OCI-LY7 (cell line): ENCODE measurements around the gene HIVEP2. TPM values are rescaled to one million over a fixed set of nuclear protein-coding genes. Genes with fewer than 3 reads are reported as not detected.

Experiments
- BruUV-seq: library from RNA; stranded (reverse); fragments of 400-500 nt; replicated peaks from 2 replicates; lab custom pipeline; 2021; lab: Mats Ljungman, UMichigan
- CTCF ChIA-PET: fragments of 300-600 bp; sonication (Branson Sonifier 250); formaldehyde crosslinking; loops from one replicate; lab custom pipeline; 2022; ENCODE audit warnings: antibody characterized with exemption; ENCODE audit not compliant: unreplicated experiment; lab: Charles Lee
- POLR2A ChIA-PET: fragments of 300-600 bp; sonication (Branson Sonifier 250); formaldehyde crosslinking; loops from one replicate; lab custom pipeline; 2022; ENCODE audit warnings: antibody characterized with exemption; lab: Charles Lee
- DNase-seq: peaks from one replicate; pipeline ENCODE4 v3.0.0-alpha.2; 2015; ENCODE audit warnings: low spot score
- H2AFZ ChIP-seq: fragments of 200-600 bp; sonication (generic), shearing (Covaris generic); 2 replicates; pipeline ENCODE4 v1.6.1; 2014; ENCODE audit warnings: mild to moderate bottlenecking, antibody characterized with exemption, low read length, moderate library complexity
- H3K27ac ChIP-seq: fragments of 200-600 bp; sonication (generic); 2 replicates; pipeline ENCODE4 v1.5.1; 2014; ENCODE audit warnings: mixed run types, low read depth, mild to moderate bottlenecking, moderate library complexity, low read length, inconsistent platforms; ENCODE audit not compliant: poor library complexity, severe bottlenecking
- H3K36me3 ChIP-seq: fragments of 200-600 bp; sonication (generic); 2 replicates; pipeline ENCODE4 v1.6.1; 2014; ENCODE audit warnings: mild to moderate bottlenecking, antibody characterized with exemption, low read length, moderate library complexity, mixed read lengths; ENCODE audit not compliant: insufficient read depth
- H3K4me1 ChIP-seq: fragments of 200-600 bp; sonication (generic); 2 replicates; pipeline ENCODE4 v1.5.1; 2014; ENCODE audit warnings: mild to moderate bottlenecking, low read length; ENCODE audit not compliant: insufficient read depth, poor library complexity, severe bottlenecking
- H3K4me2 ChIP-seq: fragments of 200-600 bp; sonication (generic); 2 replicates; pipeline ENCODE4 v1.6.1; 2014; ENCODE audit warnings: mild to moderate bottlenecking, low read length
- H3K4me3 ChIP-seq: fragments of 200-600 bp; sonication (generic); 2 replicates; pipeline ENCODE4 v1.5.1; 2014; ENCODE audit warnings: mild to moderate bottlenecking, low read depth, low read length; ENCODE audit not compliant: poor library complexity, severe bottlenecking
- H3K79me2 ChIP-seq: fragments of 200-600 bp; sonication (generic); 2 replicates; pipeline ENCODE4 v1.6.1; 2016; ENCODE audit warnings: low read depth, mild to moderate bottlenecking, low read length, moderate library complexity, mixed read lengths; ENCODE audit not compliant: insufficient read depth
- H3K9me2 ChIP-seq: fragments of 200-600 bp; sonication (generic); 2 replicates; pipeline ENCODE4 v1.6.1; 2016; ENCODE audit warnings: mild to moderate bottlenecking, low read length, mixed read lengths; ENCODE audit not compliant: insufficient read depth
- H3K9me3 ChIP-seq: fragments of 200-600 bp; sonication (generic); 2 replicates; pipeline ENCODE4 v1.6.1; 2014; ENCODE audit warnings: mild to moderate bottlenecking, mixed run types, low read length, mixed read lengths
- H4K20me1 ChIP-seq: fragments of 200-600 bp; sonication (generic); 2 replicates; pipeline ENCODE4 v1.6.1; 2014; ENCODE audit warnings: mild to moderate bottlenecking, antibody characterized with exemption, low read length, moderate library complexity, mixed read lengths; ENCODE audit not compliant: insufficient read depth
- EZH2phosphoT487 ChIP-seq: fragments of 200-600 bp; sonication (generic); IDR thresholded peaks from 2 replicates; pipeline ENCODE4 v1.6.1; 2018; ENCODE audit warnings: low read depth, borderline replicate concordance, mild to moderate bottlenecking, mixed run types, antibody characterized with exemption, low read length, moderate library complexity, mixed read lengths
- intact Hi-C: fragments of 100-400 bp; cut with micrococcal nuclease; formaldehyde crosslinking; loops from one replicate; pipeline ENCODE4 v1.10.0; 2022; ENCODE audit not compliant: unreplicated experiment
- total RNA-seq, 2 experiments: library from RNA; depleted of rRNA in 1 of 2; stranded (reverse); fragments of >200 nt in 1 of 2; shearing (Covaris generic) in 1 of 2; gene quantifications; 2 replicates each; pipeline ENCODE4 v1.2.3, GENCODE V29; 2014 to 2022
- TF ChIP-seq, protein P1 (sequence below): fragments of 200-600 bp; sonication (generic); conservative IDR thresholded peaks from 2 replicates; pipeline ENCODE4 v1.5.1; 2014; ENCODE audit warnings: mild to moderate bottlenecking, antibody characterized with exemption, low read length, moderate library complexity, mixed read lengths

The HIVEP2 gene
- total RNA-seq, 2 experiments from 2014 or later = 18.8 to 24.6 TPM

DNA sequence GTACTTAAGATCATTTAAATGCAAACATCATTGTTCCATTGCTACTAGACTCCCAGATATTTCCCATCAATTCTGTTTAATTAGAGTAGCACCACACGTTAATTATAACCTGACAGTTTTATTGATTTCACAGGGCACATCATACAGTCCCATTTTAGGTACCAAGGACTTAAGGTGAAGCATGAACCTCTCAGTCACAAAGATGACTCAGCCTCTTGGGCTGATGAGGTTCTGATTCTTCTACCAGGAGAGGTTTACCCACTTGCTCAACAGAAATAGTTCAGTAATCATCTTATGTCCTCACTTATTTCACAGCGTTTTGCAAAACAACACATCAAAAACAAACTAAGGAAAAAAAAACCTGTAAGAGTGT, 98.5 kb downstream of the HIVEP2 start:
- H3K9me3 ChIP-seq = no peaks in the 10 kb centered on the region
- BruUV-seq = no TSS peak
- no peak for DNase-seq
- intact Hi-C loops = loop anchor here (5.0 kb wide), 1 partner anchor 41 kb away; no protein-coding TSS in a partner anchor
- peak overlapping the region; percentile 80 for H3K4me2 ChIP-seq
- H3K79me2 ChIP-seq = peaks cover 96% of the 10 kb centered on the region; the same call in 1 of the 2 replicates
- H3K4me1 ChIP-seq = peaks cover 100% of the 10 kb centered on the region
- H3K36me3 ChIP-seq = no peaks in the 10 kb centered on the region; the same call in 1 of the 2 replicates
- ChIA-PET POLR2A (interaction anchor here (0.7 to 1.5 kb wide), 2 partner anchors 36 to 68 kb away, joined by 3 to 5 read pairs; no protein-coding TSS in a partner anchor), CTCF (no interaction called here)
- peak overlapping the region; percentile 64 for H3K4me3 ChIP-seq
- peak overlapping the region; percentile 65 for H3K27ac ChIP-seq
- H3K9me2 ChIP-seq = no peaks in the 10 kb centered on the region
- no peak for TF ChIP-seq EZH2phosphoT487
- TF ChIP-seq, protein P1, sequence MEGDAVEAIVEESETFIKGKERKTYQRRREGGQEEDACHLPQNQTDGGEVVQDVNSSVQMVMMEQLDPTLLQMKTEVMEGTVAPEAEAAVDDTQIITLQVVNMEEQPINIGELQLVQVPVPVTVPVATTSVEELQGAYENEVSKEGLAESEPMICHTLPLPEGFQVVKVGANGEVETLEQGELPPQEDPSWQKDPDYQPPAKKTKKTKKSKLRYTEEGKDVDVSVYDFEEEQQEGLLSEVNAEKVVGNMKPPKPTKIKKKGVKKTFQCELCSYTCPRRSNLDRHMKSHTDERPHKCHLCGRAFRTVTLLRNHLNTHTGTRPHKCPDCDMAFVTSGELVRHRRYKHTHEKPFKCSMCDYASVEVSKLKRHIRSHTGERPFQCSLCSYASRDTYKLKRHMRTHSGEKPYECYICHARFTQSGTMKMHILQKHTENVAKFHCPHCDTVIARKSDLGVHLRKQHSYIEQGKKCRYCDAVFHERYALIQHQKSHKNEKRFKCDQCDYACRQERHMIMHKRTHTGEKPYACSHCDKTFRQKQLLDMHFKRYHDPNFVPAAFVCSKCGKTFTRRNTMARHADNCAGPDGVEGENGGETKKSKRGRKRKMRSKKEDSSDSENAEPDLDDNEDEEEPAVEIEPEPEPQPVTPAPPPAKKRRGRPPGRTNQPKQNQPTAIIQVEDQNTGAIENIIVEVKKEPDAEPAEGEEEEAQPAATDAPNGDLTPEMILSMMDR = no peak
- no peaks in the 10 kb centered on the region; the same call in 1 of the 2 replicates for H4K20me1 ChIP-seq
- no peak overlapping the region for H2AFZ ChIP-seq

DNA sequence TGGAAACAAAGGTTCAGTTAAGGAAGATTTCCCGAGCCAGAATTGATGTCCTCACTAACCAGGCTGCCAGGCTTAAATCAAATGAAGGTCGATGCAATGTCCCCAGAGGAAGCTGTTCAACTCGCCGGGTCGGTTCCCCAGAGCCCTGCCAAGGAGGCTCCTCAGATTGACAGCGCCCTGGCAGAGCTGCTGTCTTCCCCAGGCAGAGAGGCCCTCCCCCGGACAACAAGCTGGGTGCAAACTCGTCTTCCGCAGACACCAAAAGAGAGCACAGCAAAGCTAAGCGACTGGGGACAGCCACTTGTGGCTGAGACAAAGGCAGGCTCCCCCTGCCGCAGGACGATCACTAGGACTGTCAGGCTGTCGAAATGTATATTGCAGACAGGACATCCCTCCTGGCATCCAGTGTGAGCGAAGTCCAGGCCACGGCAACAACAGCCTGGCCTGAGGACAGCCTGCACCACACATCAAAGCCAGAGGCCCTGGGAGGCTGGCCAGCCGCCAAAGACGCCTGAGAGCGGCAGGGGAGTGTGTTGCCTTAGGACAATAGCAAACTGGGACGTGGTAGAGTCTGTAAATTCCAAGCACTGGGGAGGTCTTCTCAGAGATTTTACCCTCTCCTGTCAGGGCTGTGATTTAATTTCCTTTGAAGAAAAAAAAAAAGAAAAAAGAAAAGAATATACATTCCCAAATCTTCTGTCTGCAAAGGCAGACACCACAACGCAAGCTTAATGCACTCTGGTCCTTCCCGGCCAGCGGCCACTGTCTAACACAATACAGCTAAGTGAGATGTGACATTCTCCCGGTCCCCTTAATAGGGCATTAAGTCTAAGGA, 99.1 kb downstream of the HIVEP2 start:
- Histone ChIP-seq H4K20me1 (no peaks in the 10 kb centered on the region; the same call in 1 of the 2 replicates), H3K79me2 (peaks cover 96% of the 10 kb centered on the region; the same call in 1 of the 2 replicates), H3K36me3 (peaks cover 3% of the 10 kb centered on the region; the same call in 1 of the 2 replicates), H3K9me3 (no peaks in the 10 kb centered on the region), H3K4me1 (peaks cover 98% of the 10 kb centered on the region), H3K4me2 (peak overlapping the region; percentile 80), H3K9me2 (no peaks in the 10 kb centered on the region), H2AFZ (no peak overlapping the region), H3K27ac (peak overlapping the region; percentile 65), H3K4me3 (peak overlapping the region; percentile 64)
- DNase-seq = peak; percentile 54
- BruUV-seq = no TSS peak
- TF ChIP-seq, protein P1 = 0 out of 2 replicates have a peak, but pooled peaks have one; percentile 21
- TF ChIP-seq EZH2phosphoT487 = no peak
- intact Hi-C loops = loop anchor here (1.0 to 5.0 kb wide), 2 partner anchors 26 to 41 kb away; no protein-coding TSS in a partner anchor
- POLR2A ChIA-PET = interaction anchor here (0.7 to 1.5 kb wide), 9 partner anchors 8 to 69 kb away, joined by 3 to 5 read pairs (median 3); no protein-coding TSS in a partner anchor
- CTCF ChIA-PET = interaction anchor here (0.6 to 1.2 kb wide), 4 partner anchors 9 to 83 kb away, joined by 3 to 5 read pairs (median 4); no protein-coding TSS in a partner anchor
